Right lobe of liver (tissue), 4 donors: ENCODE measurements around the gene SLC35E2B.
"Not testable (repeated sequence)": the region's sequence is repeated elsewhere in the genome, so short reads cannot be mapped to it uniquely, and the experiment has no call there.

Experiments
- POLR2A ChIP-seq: fragments of 450-650 bp; IDR thresholded peaks from one replicate; pipeline ENCODE4 v1.6.1; 2017; ENCODE audit warnings: antibody characterized with exemption, mild to moderate bottlenecking
- TF ChIP-seq, protein P1 (sequence below), 4 donors: fragments of 200-600 bp in 3 of 4; fragments of 450-650 bp in 1 of 4; IDR thresholded peaks; one replicate each; pipeline versions ENCODE4 v1.5.1 to v1.8.0; 2016 to 2022; ENCODE audit warnings: antibody characterized with exemption in 4 of 4, mild to moderate bottlenecking in 2 of 4
- donor health status: DM: no; HTN: no; CAD: no.
- donor health status: DM: no; HTN: no; CAD: no.
- donor health status: DM: no; HTN: yes; CAD: no.

DNA sequence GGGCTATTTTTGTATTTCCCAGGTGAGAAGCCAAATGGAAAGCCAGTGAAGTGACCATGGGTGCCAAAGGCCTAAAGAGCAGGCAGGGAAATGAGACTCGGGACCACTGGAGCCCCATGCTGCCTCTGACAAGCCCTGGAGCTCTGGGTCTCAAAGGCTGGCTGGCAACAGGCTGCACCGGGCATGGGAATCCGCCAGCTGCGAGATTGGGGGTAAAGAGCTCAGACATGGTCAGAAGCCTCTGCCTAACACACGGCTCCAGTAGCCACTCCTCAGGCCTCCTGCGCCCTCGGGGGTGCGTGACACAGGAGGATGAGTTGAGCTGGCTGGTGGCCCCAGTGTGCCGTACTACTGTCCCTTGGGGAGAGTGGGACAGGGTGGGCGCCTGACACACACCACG is 28.3 kb downstream of the SLC35E2B start:
- TF ChIP-seq, protein P1, sequence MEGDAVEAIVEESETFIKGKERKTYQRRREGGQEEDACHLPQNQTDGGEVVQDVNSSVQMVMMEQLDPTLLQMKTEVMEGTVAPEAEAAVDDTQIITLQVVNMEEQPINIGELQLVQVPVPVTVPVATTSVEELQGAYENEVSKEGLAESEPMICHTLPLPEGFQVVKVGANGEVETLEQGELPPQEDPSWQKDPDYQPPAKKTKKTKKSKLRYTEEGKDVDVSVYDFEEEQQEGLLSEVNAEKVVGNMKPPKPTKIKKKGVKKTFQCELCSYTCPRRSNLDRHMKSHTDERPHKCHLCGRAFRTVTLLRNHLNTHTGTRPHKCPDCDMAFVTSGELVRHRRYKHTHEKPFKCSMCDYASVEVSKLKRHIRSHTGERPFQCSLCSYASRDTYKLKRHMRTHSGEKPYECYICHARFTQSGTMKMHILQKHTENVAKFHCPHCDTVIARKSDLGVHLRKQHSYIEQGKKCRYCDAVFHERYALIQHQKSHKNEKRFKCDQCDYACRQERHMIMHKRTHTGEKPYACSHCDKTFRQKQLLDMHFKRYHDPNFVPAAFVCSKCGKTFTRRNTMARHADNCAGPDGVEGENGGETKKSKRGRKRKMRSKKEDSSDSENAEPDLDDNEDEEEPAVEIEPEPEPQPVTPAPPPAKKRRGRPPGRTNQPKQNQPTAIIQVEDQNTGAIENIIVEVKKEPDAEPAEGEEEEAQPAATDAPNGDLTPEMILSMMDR (IDR thresholded peaks at IDR 0.05) = not testable (repeated sequence)
- TF ChIP-seq POLR2A = not testable (repeated sequence)
